ENCODE measurements around the gene KIF23. TPM values are rescaled to one million over a fixed set of nuclear protein-coding genes. Genes with fewer than 3 reads are reported as not detected.
"Not testable (repeated sequence)": the region's sequence is repeated elsewhere in the genome, so short reads cannot be mapped to it uniquely, and the experiment has no call there.

KIF23 gene
- total RNA-seq, 1 donor from 2014 or later: 2.7 TPM

GRCh38 chr15:69377216-69377970, 36.8 kb upstream of the KIF23 start:
- no peaks in the 10 kb centered on the region for H3K36me3 ChIP-seq
- no peaks in the 10 kb centered on the region for H3K9me3 ChIP-seq
- intact Hi-C loops (cut with DNase I): no loop called here
- no peak overlapping the region for H3K4me3 ChIP-seq
- no peaks in the 10 kb centered on the region for H3K4me1 ChIP-seq
- no peak overlapping the region for H3K27ac ChIP-seq
- TF ChIP-seq, protein P1, sequence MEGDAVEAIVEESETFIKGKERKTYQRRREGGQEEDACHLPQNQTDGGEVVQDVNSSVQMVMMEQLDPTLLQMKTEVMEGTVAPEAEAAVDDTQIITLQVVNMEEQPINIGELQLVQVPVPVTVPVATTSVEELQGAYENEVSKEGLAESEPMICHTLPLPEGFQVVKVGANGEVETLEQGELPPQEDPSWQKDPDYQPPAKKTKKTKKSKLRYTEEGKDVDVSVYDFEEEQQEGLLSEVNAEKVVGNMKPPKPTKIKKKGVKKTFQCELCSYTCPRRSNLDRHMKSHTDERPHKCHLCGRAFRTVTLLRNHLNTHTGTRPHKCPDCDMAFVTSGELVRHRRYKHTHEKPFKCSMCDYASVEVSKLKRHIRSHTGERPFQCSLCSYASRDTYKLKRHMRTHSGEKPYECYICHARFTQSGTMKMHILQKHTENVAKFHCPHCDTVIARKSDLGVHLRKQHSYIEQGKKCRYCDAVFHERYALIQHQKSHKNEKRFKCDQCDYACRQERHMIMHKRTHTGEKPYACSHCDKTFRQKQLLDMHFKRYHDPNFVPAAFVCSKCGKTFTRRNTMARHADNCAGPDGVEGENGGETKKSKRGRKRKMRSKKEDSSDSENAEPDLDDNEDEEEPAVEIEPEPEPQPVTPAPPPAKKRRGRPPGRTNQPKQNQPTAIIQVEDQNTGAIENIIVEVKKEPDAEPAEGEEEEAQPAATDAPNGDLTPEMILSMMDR (IDR thresholded peaks at IDR 0.05): no peak
- ATAC-seq (no peak), DNase-seq (peak; percentile 6)
- H3K27me3 ChIP-seq: no peaks in the 10 kb centered on the region

GRCh38 chr15:69380100-69380725, 33.9 kb upstream of the KIF23 start:
- TF ChIP-seq, protein P1 (IDR thresholded peaks at IDR 0.05): no peak
- Histone ChIP-seq H3K4me3 (no peak overlapping the region), H3K27ac (no peak overlapping the region), H3K9me3 (no peaks in the 10 kb centered on the region), H3K36me3 (no peaks in the 10 kb centered on the region), H3K4me1 (no peaks in the 10 kb centered on the region), H3K27me3 (no peaks in the 10 kb centered on the region)
- peak; percentile 10 for ATAC-seq
- intact Hi-C loops (cut with DNase I): no loop called here
- no peak for DNase-seq

DNA sequence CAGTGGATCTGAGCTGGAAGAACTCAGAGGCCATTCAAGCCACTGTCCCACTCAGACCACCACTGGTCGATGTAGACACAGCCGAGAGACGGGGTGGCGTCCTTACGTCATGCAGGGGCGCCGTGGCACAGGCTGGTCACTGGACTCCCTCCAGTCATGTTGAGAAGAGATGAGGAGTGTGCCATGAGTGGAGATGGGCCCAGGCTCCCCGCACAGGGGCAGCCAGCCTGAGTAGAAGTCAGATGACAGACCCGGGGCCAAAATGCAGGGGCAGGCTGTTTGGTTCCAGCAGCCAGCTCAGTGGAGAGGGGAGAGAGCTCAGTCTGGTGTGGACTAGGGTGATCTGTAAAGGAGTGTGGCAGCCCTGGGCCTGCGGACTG, 33.4 kb upstream of the KIF23 start:
- intact Hi-C loops (cut with DNase I): no loop called here
- H3K4me1 ChIP-seq: no peaks in the 10 kb centered on the region
- TF ChIP-seq, protein P1 (IDR thresholded peaks at IDR 0.05): no peak
- H3K9me3 ChIP-seq: no peaks in the 10 kb centered on the region
- H3K27me3 ChIP-seq: no peaks in the 10 kb centered on the region
- no peak overlapping the region for H3K27ac ChIP-seq
- ATAC-seq (peak; percentile 17), DNase-seq (no peak)
- no peak overlapping the region for H3K4me3 ChIP-seq
- no peaks in the 10 kb centered on the region for H3K36me3 ChIP-seq

DNA sequence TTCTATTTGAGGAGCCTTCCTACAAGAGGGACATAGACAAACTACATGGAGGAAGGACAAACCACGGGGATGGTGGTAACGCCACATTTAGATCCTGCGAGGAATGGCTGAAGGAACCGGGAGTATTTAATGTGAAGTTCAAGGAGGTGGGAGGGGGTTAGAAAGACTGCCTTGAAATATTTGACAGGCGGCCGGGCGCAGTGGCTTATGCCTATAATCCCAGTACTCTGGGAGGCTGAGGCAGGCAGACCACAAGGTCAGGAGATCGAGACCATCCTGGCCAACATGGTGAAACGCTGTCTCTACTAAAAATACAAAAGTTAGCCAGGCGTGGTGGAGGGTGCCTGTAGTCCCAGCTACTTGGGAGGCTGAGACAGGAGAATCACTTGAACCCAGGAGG, 32.0 kb upstream of the KIF23 start:
- H3K9me3 ChIP-seq; H3K4me3 ChIP-seq; H3K36me3 ChIP-seq; ATAC-seq; H3K27ac ChIP-seq; H3K27me3 ChIP-seq; H3K4me1 ChIP-seq; intact Hi-C loops (cut with DNase I); DNase-seq: not testable (repeated sequence)

GRCh38 chr15:69384066-69384465, 30.1 kb upstream of the KIF23 start:
- H3K36me3 ChIP-seq; H3K4me3 ChIP-seq; H3K27ac ChIP-seq; H3K4me1 ChIP-seq; ATAC-seq; H3K27me3 ChIP-seq; DNase-seq; H3K9me3 ChIP-seq; intact Hi-C loops (cut with DNase I): not testable (repeated sequence)

GRCh38 chr15:69384626-69385598, 29.2 kb upstream of the KIF23 start:
- TF ChIP-seq, protein P1 (IDR thresholded peaks at IDR 0.05): no peak
- DNase-seq: no peak

More at GRCh38 chr15:69384626-69385598, 29.2 kb upstream of the KIF23 start:
- Histone ChIP-seq H3K36me3 (no peaks in the 10 kb centered on the region), H3K27ac (no peak overlapping the region), H3K4me1 (no peaks in the 10 kb centered on the region), H3K27me3 (no peaks in the 10 kb centered on the region), H3K9me3 (no peaks in the 10 kb centered on the region), H3K4me3 (no peak overlapping the region)
- intact Hi-C loops (cut with DNase I): loop anchor here (5.0 kb wide), 1 partner anchor 323 kb away; no protein-coding TSS in a partner anchor
- ATAC-seq: no peak
